ENCODE measurements around the gene GRPEL2.
A peak's percentile ranks its signal among the peaks of the same experiment; 100 is the strongest.

The GRPEL2 gene

DNA sequence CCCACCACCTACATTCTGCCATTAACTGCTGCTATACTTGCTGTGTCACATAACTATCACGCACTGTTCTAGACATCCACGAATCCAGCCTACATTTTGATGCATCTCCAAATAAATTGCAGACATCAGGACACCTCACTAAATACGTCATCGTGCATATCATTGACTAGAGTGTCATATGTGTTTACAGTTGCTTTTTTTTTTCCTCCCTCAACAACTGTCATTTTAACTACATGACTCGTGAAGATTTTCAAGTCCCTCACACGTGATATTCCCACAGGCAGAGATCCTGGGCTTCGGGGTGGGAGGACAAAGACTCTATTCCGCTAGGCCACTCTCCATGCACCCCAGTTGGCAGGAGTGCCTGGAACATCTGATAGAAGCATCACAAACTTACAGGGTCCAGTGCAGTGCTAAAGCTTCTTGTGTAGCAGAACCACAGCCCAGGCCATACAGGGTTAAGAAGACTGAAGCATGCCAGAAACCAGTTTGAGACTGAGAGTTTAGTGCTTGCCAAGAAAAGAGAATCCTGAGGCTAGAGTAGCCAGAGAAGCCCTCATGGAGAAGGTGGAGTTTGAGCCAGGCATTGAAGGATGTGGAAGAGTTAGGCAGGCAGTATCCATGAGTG is 13.7 kb downstream of the GRPEL2 start:
- peak overlapping the region; percentile 76 for H3K4me3 ChIP-seq (ENCODE audit: low read depth, low read length)
- TF ChIP-seq POLR2A (IDR thresholded peaks at IDR 0.05; ENCODE audit: extremely low read depth, insufficient read length) (no peak), MYC (IDR thresholded peaks at IDR 0.05; ENCODE audit: low read depth, low read length) (no peak)
- TF ChIP-seq, protein P1, sequence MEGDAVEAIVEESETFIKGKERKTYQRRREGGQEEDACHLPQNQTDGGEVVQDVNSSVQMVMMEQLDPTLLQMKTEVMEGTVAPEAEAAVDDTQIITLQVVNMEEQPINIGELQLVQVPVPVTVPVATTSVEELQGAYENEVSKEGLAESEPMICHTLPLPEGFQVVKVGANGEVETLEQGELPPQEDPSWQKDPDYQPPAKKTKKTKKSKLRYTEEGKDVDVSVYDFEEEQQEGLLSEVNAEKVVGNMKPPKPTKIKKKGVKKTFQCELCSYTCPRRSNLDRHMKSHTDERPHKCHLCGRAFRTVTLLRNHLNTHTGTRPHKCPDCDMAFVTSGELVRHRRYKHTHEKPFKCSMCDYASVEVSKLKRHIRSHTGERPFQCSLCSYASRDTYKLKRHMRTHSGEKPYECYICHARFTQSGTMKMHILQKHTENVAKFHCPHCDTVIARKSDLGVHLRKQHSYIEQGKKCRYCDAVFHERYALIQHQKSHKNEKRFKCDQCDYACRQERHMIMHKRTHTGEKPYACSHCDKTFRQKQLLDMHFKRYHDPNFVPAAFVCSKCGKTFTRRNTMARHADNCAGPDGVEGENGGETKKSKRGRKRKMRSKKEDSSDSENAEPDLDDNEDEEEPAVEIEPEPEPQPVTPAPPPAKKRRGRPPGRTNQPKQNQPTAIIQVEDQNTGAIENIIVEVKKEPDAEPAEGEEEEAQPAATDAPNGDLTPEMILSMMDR (IDR thresholded peaks at IDR 0.05; ENCODE audit: low read depth, low read length): no peak
- TF ChIP-seq, protein P2, sequence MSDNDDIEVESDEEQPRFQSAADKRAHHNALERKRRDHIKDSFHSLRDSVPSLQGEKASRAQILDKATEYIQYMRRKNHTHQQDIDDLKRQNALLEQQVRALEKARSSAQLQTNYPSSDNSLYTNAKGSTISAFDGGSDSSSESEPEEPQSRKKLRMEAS (IDR thresholded peaks at IDR 0.05; ENCODE audit: low read depth, low read length): no peak

DNA sequence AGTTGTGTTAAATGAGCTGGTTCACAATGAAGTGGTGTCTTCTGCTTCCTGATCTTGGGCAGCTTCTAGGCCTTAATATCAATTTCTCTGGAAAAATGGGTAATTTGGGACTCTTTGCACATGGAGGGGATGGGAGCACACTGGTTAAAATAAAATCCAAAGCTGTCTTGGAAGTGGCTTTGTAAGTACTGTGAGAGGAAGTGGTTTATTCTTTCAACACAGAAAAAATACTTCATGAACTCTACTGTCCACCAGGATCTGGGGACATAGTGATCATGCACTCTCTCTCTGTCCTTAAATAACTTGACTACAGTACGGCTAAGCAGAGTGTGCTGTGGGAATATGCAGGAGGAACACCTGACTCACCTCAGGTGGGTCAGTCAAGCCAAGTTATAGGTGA is 15.0 kb downstream of the GRPEL2 start:
- DNase-seq (ENCODE audit: low read depth): peak; percentile 42
- no peak overlapping the region for H3K4me3 ChIP-seq (ENCODE audit: low read depth, low read length)
- TF ChIP-seq, protein P1 (IDR thresholded peaks at IDR 0.05; ENCODE audit: low read depth, low read length): no peak
- TF ChIP-seq POLR2A (IDR thresholded peaks at IDR 0.05; ENCODE audit: extremely low read depth, insufficient read length) (no peak), MYC (IDR thresholded peaks at IDR 0.05; ENCODE audit: low read depth, low read length) (no peak)
- TF ChIP-seq, protein P2 (IDR thresholded peaks at IDR 0.05; ENCODE audit: low read depth, low read length): no peak

More for the DNA sequence above, 13.7 kb downstream of the GRPEL2 start:
- no peak for DNase-seq (ENCODE audit: low read depth)

DNA sequence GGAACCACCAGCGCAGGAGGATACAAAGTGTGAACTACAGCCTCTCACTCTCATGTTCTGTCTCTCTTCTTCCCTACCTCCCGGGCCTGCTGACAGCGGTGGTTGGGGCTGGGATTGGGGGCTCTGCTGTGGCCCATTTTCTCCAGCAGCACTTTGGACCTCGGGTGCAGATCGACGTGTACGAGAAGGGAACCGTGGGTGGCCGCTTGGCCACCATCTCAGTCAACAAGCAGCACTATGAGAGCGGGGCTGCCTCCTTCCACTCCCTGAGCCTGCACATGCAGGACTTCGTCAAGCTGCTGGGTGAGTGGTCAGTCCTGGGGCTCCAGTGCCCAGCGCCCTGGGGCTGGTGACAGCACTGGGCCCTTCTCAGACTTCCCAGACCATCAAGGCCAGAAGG is 17.2 kb downstream of the GRPEL2 start:
- TF ChIP-seq, protein P2 (IDR thresholded peaks at IDR 0.05; ENCODE audit: low read depth, low read length): no peak

DNA sequence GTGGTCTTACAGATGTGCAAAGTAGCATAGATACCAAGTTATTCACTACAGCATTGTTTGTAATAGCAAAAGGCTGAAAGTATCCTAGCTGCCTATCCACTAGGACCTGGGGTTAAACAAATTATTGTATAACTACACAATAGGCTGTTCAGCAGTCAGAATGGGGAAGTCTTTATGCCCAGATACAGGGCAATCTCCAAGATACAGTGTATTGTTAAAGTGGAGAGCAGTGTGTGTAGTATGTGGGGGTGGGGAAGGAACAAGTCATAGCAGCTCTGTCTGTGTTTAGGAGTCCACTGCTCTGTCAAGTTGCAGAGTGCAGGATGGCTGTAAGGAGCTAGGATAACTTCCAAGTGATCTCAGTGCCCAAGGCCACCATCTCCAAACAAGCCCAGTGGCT is 18.1 kb downstream of the GRPEL2 start:
- H3K4me3 ChIP-seq (ENCODE audit: low read depth, low read length): no peak overlapping the region
- TF ChIP-seq, protein P2 (IDR thresholded peaks at IDR 0.05; ENCODE audit: low read depth, low read length): no peak
- no peak for TF ChIP-seq POLR2A (IDR thresholded peaks at IDR 0.05; ENCODE audit: extremely low read depth, insufficient read length)
- TF ChIP-seq, protein P1 (IDR thresholded peaks at IDR 0.05; ENCODE audit: low read depth, low read length): no peak
- TF ChIP-seq MYC (IDR thresholded peaks at IDR 0.05; ENCODE audit: low read depth, low read length): no peak
- peak; percentile 32 for DNase-seq (ENCODE audit: low read depth)

More for the DNA sequence above, 17.2 kb downstream of the GRPEL2 start:
- DNase-seq (ENCODE audit: low read depth): no peak
- H3K4me3 ChIP-seq (ENCODE audit: low read depth, low read length): no peak overlapping the region

DNA sequence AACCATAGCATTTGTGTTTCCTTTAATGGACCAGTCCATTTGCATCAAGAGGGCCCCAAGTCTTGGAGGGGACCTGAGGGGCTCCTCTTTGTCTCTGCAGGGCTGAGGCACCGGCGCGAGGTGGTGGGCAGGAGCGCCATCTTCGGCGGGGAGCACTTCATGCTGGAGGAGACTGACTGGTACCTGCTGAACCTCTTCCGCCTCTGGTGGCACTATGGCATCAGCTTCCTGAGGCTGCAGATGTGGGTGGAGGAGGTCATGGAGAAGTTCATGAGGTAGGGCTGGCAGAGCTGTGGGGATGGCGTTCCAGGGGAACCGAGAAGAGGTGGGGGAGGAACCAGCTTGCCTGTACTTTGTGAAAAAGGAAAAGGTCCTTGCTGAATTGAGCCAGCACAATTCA is 18.6 kb downstream of the GRPEL2 start:
- H3K4me3 ChIP-seq (ENCODE audit: low read depth, low read length): no peak overlapping the region
- TF ChIP-seq POLR2A (IDR thresholded peaks at IDR 0.05; ENCODE audit: extremely low read depth, insufficient read length) (no peak), MYC (IDR thresholded peaks at IDR 0.05; ENCODE audit: low read depth, low read length) (no peak)
- TF ChIP-seq, protein P1 (IDR thresholded peaks at IDR 0.05; ENCODE audit: low read depth, low read length): no peak
- TF ChIP-seq, protein P2 (IDR thresholded peaks at IDR 0.05; ENCODE audit: low read depth, low read length): no peak
- no peak for DNase-seq (ENCODE audit: low read depth)

DNA sequence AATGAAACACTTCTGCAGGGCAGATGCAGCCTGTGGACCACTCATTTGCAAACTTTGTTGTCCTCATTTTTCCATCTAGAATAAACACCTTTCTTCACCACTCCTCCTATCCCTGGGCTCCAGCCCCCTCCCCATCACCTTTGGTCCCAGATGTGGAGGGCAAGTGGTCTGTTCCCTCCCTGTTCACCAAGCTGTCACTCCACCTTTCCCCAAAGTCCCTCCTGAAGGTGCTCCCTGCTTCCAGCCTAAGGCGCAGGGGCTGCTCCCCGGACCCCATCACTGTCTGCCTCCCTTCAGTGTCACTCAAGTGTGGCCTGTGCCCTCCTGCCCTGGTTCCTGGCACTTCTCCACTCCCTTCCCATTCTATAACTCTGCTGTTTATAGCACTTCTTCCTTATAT is 19.4 kb downstream of the GRPEL2 start:
- DNase-seq (ENCODE audit: low read depth): no peak
- no peak overlapping the region for H3K4me3 ChIP-seq (ENCODE audit: low read depth, low read length)
- TF ChIP-seq POLR2A (IDR thresholded peaks at IDR 0.05; ENCODE audit: extremely low read depth, insufficient read length) (no peak), MYC (IDR thresholded peaks at IDR 0.05; ENCODE audit: low read depth, low read length) (no peak)
- TF ChIP-seq, protein P2 (IDR thresholded peaks at IDR 0.05; ENCODE audit: low read depth, low read length): no peak
- TF ChIP-seq, protein P1 (IDR thresholded peaks at IDR 0.05; ENCODE audit: low read depth, low read length): no peak

Data from NB4 (cell line).